Neural crest cell (in vitro differentiated cells): Measurements from ENCODE around the gene CAMK2D. TPM values are rescaled to one million over a fixed set of nuclear protein-coding genes. Genes with fewer than 3 reads are reported as not detected.

Experiments
- DNase-seq: peaks from one replicate; pipeline ENCODE4 v3.0.0; 2021; ENCODE audit warnings: low read depth, mixed read lengths, low spot score
- H3K27ac Mint-ChIP-seq: one replicate; pipeline ENCODE4 v1.8.0; 2021; ENCODE audit warnings: mild to moderate bottlenecking, mixed read lengths; ENCODE audit not compliant: unreplicated experiment
- H3K27me3 Mint-ChIP-seq: 2 replicates; pipeline ENCODE4 v1.8.0; 2021; ENCODE audit warnings: low read depth, mild to moderate bottlenecking, mixed read lengths
- H3K36me3 Mint-ChIP-seq: 2 replicates; pipeline ENCODE4 v1.8.0; 2021; ENCODE audit warnings: low read depth, mild to moderate bottlenecking, mixed read lengths
- H3K4me1 Mint-ChIP-seq: 2 replicates; pipeline ENCODE4 v1.8.0; 2021; ENCODE audit warnings: mixed read lengths
- H3K4me3 Mint-ChIP-seq: one replicate; pipeline ENCODE4 v1.8.0; 2021; ENCODE audit warnings: mild to moderate bottlenecking, mixed read lengths
- H3K9me3 Mint-ChIP-seq: 2 replicates; pipeline ENCODE4 v1.8.0; 2021; ENCODE audit warnings: mixed read lengths
- CTCF ChIP-seq: fragments of 200-600 bp; sonication (generic); conservative IDR thresholded peaks from 2 replicates; pipeline ENCODE4 v1.5.0; 2021; ENCODE audit warnings: antibody characterized with exemption, mild to moderate bottlenecking
- total RNA-seq: library from RNA; stranded (reverse); gene quantifications from 2 replicates; pipeline ENCODE4 v1.2.1, GENCODE V29; 2021

CAMK2D gene
- total RNA-seq, 1 donor from 2014 or later: 33.7 TPM

- no peaks in the 10 kb centered on the region for H3K4me1 Mint-ChIP-seq
- no peak for TF ChIP-seq CTCF
- H3K9me3 Mint-ChIP-seq: no peaks in the 10 kb centered on the region
- H3K4me3 Mint-ChIP-seq: no peak overlapping the region
- no peaks in the 10 kb centered on the region for H3K27me3 Mint-ChIP-seq
- peaks cover 2% of the 10 kb centered on the region for H3K36me3 Mint-ChIP-seq
- no peak overlapping the region for H3K27ac Mint-ChIP-seq
- no peak for DNase-seq
These were observed 236.9 kb downstream of the CAMK2D start for GRCh38 chr4:113524505-113525186.

- Mint-ChIP-seq H3K4me1 (no peaks in the 10 kb centered on the region), H3K36me3 (peaks cover 2% of the 10 kb centered on the region), H3K4me3 (no peak overlapping the region), H3K9me3 (no peaks in the 10 kb centered on the region), H3K27ac (no peak overlapping the region), H3K27me3 (no peaks in the 10 kb centered on the region)
- no peak for TF ChIP-seq CTCF
- DNase-seq: no peak
These were observed 237.4 kb downstream of the CAMK2D start for GRCh38 chr4:113524096-113524495.

GRCh38 chr4:113522433-113522832 lies 239.1 kb downstream of the CAMK2D start:
- Mint-ChIP-seq H3K4me1 (no peaks in the 10 kb centered on the region), H3K27ac (no peak overlapping the region), H3K36me3 (peaks cover 3% of the 10 kb centered on the region), H3K4me3 (no peak overlapping the region), H3K27me3 (no peaks in the 10 kb centered on the region), H3K9me3 (no peaks in the 10 kb centered on the region)
- TF ChIP-seq CTCF: no peak
- no peak for DNase-seq

- peaks cover 11% of the 10 kb centered on the region for H3K36me3 Mint-ChIP-seq
These were observed 248.2 kb downstream of the CAMK2D start for GRCh38 chr4:113513382-113513781.

GRCh38 chr4:113512880-113513279 lies 248.7 kb downstream of the CAMK2D start:
- DNase-seq: no peak
- Mint-ChIP-seq H3K27me3 (no peaks in the 10 kb centered on the region), H3K4me3 (no peak overlapping the region), H3K36me3 (peaks cover 15% of the 10 kb centered on the region), H3K4me1 (no peaks in the 10 kb centered on the region), H3K9me3 (no peaks in the 10 kb centered on the region), H3K27ac (no peak overlapping the region)
- TF ChIP-seq CTCF: no peak

More at GRCh38 chr4:113513382-113513781, 248.2 kb downstream of the CAMK2D start:
- Mint-ChIP-seq H3K4me3 (no peak overlapping the region), H3K9me3 (no peaks in the 10 kb centered on the region), H3K27ac (no peak overlapping the region), H3K4me1 (no peaks in the 10 kb centered on the region), H3K27me3 (no peaks in the 10 kb centered on the region)
- no peak for DNase-seq
- TF ChIP-seq CTCF: no peak
